ENCODE data around the gene CRYBA2.
A peak's percentile ranks its signal among the peaks of the same experiment; 100 is the strongest.

The CRYBA2 gene

GRCh38 chr2:218993345-218994315 is at the start of gene CRYBA2:
Gene CRYBA2 (minus strand): TSS chr2:218993422. CDS start chr2:218993176, 246 bp downstream.
- DNase-seq: no peak

DNA sequence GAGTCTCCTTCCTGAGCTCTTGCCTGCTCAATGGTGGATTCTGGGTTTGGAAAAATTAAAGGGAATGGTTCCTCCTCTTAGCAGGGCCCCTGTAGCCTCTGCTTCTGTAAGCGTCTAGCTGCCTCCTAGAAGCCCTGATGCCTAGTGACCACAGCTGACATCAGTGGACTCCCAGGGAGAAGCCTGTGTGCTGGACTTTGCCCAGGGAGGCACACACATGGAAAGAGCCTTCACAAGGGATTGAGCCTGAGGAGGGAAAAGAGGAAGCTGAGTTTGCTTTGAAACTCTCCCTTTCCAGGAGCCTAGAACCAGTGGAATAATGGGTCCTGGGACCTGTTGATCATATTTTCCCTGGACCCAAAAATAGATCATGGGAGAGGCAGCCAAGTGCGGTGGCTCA is 49.5 kb upstream of the CRYBA2 start:
- DNase-seq: no peak

DNA sequence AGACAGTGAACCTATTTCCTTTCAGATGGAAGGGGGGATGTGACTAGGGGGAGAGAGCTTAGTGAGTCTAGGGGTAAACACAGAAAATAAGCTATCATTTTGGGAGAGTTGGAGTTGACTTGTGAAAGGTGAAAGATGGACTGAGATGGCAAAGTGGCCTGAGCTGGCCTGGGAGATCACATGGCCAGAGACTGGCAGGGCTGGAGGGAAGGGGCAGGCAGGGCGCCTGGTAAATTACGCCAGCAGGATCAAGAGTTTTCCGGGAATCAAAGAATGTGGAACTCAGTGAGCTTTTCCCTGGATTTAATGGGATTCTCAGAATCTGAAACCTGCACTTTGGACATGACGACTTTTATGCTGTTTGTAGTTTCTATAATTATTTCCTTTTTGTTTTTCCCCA is 48.9 kb upstream of the CRYBA2 start:
- DNase-seq: no peak

DNA sequence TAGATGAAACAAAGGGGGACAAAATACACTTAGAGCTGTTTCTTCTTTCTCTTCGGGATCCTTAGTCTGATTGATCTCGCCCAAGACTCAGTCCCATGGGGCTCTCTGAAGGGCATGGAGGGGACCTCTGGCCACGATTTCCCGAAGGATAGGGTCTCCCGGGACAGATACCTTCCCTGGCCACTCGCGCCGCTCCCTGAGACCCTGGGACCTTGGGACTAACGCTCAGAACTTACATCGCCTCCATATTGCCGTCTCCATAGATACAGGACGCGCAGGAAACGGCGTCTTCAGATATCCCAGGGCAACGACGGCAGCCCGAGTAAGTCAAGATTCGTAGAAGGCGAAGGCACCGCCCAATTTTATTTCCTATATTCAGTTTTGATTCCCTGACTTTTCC is 48.0 kb upstream of the CRYBA2 start, which contains the start of gene CFAP65:
Gene CFAP65 (minus strand): TSS at position 265 of the 400 bp plus-strand sequence. CDS start 2,468 bp downstream, outside the sequence.
- DNase-seq: no peak

GRCh38 chr2:219038600-219038999 is 45.4 kb upstream of the CRYBA2 start:
- DNase-seq: no peak

- DNase-seq: no peak
Measured at GRCh38 chr2:219037783-219038499, 44.7 kb upstream of the CRYBA2 start.

DNA sequence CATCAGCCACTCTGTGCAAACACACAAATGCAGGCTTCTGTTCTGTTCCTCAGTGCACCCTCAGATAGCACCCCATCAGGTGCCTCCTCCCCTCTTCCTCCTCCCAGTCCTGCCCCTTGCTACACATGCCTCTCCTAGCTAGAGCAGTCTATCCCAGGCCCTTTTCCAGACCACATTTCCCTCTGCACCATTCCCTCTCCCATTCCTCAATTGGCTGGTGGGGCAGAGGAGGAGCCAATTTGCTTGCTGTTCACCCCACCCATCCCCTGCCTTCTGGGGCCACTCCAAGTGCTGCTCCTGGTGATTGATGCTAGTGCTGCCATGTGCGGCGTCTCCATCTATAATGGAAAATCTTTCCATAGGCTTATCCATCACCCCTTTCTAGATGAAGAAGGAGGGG is 42.7 kb upstream of the CRYBA2 start:
- no peak for DNase-seq

GRCh38 chr2:219034823-219035222 is 41.6 kb upstream of the CRYBA2 start:
- DNase-seq: no peak

GRCh38 chr2:219032051-219032745 is 39.0 kb upstream of the CRYBA2 start:
- DNase-seq: no peak

DNA sequence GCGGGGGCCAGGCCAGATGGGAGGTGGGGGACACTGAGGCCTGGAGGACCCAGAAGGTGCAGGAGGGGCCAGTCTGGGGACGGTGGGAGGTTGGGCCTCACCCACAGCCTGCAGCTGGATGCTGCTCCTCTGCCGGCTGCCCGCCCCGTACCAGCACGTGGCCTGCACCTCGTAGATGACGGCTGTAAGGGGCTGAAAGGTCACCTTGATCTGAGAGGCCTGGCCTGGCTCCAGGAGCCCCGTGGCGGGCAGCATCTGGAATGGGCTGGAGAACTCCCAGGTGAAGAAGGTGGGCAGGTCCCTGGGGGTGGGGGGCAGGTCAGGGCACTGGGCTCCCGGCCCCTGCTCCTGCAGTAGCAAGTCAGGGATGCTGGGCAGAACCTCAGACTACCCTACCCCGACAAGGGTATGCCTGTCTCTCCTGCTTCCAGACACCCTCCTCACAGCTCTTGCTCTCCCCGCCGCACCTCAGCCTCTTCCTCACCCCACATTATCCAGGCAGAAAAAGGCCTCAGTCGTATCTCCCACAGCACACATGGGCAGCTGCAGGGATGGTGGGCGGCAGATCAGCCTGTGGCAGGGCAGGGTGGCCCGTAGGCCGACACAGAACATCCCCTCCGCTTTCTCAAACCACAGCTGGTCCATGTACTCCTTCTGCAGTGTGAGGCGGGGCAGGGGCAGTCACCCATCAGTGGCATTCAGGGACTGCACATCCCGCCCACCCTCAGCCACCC is 38.0 kb upstream of the CRYBA2 start:
- DNase-seq: no peak

DNA sequence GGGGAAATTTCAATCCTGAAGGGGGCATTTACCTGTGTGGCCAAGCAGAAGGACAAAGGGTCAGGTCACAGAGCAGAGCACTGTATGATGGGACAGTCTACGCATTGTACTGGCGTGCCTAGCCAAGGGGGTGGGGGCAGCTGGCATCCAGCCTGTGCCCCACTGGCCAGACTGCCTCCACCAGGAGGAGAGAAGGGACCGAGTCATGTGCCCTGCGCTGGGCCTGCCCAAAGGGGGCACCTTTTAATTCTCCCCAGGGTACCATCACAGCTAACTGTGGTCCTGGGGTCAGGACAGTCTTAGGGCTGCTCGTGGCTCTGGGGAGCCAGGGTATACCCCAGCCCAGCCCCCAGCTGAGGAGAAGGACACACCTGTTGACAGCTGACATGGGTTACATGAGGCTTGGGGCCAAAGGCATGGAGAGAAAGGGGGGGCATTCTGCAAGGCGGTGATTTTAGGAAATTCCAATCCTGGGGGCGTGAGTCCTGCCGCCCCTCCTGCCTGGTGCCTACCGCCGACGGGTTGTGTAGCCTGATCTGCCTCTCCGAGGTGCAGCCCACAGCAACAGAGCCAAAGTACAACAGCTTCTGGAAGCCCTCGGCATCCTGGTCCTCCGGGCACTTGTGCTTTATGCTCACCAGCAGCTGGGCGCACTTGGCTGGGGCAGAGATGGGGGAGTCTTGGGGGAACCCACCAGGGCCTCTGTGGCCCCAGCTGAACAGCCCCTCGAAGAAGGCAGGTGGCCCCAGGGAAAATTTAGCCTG is 37.1 kb upstream of the CRYBA2 start:
- no peak for DNase-seq

GRCh38 chr2:219029829-219030165 is 36.6 kb upstream of the CRYBA2 start:
- DNase-seq: peak; percentile 65

GRCh38 chr2:219028996-219029828 is 36.0 kb upstream of the CRYBA2 start:
- no peak for DNase-seq

DNA sequence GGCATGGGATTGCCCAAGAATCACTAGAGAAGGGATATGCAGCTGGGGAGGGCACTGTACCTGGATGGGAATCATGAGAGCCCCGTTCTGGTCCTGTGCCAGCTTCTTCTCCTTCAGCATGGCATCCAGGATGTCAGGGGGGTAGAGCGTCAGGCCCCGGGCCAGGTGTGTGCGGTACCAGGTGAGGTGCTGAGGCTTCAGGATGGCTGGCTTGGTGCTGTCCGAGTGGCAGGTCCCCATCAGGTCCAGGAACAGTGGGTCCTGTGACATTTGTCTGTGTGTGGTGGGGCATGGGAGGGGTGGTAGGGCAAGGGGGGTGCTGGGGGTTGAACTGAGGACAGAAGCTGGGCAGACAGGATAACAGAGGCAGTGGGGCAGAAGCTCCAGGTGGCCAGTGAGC is 34.9 kb upstream of the CRYBA2 start:
- no peak for DNase-seq

GRCh38 chr2:219027511-219028055 is 34.4 kb upstream of the CRYBA2 start:
- no peak for DNase-seq

GRCh38 chr2:219026946-219027345 is 33.7 kb upstream of the CRYBA2 start:
- DNase-seq: no peak

DNA sequence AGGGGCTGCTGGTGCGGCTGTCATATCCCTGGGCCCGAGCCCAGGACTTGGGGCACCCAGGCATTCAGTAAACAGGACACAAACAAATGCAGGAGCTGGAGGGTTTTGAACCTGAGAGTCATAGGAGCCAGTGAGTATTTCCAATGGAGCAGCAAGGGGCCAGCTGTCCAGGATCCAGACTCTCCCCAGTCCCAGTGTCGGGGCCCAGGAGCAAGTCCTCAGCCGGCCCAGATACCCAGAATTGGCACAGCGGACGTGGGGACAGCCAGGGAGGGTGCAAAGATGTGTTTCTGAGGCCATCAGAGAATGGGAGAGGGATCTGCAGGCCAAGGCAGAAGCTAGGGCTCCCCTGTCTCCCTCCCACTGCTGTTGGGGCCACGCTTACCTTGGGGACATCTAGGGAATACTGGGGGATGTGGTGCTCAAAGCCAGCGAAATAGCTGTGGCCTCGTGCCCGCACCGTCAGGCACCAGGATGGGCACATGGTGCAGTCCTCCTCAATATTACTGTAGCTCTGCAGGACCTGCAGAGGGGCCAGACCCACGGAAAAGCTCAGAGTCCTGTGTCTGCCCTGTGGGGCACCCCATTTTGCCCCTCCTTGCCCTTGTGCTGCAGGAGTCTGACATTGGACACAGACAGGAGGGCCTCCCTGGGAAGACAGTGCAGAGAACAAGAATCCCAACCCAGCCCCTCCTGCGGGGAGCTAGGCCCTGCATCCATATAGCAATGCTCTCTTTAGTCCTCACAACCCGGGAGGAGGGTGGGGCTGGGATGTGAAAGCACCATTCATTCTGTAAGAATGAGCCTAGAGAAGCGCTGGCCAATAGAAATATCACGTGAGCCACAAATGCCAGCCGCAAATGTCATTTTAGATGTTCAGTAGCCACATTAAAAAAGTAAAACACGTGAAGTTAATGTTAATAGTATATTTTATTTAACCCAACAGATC is 32.7 kb upstream of the CRYBA2 start:
- DNase-seq: no peak

DNA sequence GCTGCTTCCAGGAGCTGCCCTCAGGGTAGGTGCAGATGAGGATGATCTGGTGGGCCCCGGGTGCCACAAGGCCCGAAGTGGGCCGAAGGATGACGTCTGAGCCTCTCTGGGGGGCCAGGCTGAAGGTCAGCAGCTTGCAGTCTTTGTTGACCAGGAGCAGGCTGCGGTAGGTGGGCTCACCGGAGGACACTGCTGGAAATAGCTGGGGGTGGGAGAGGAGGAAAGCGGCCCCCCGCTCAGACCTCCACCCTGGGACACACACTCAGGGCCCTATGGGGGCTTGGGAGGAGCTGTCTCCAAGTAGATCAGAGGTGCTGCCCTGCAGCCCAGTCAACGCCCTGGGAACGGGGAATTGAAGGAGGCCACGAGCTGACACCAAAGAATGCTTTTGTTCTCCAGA is 30.8 kb upstream of the CRYBA2 start:
- no peak for DNase-seq

- DNase-seq: no peak
Measured at GRCh38 chr2:219023045-219023605, 29.9 kb upstream of the CRYBA2 start.
